PC-3 (cell line): ENCODE measurements around the gene SHTN1. TPM values are rescaled to one million over a fixed set of nuclear protein-coding genes. Genes with fewer than 3 reads are reported as not detected.

Source experiments
- ATAC-seq: fragments of 200-7000 bp; cut with Tn5 transposase; 2 replicates; pipeline ENCODE4 v1.9.1; 2020; ENCODE audit warnings: mild to moderate bottlenecking, moderate library complexity
- BruUV-seq: library from RNA; stranded (reverse); fragments of 400-500 nt; replicated peaks from 2 replicates; lab custom pipeline; 2021; lab: Mats Ljungman, UMichigan
- CTCF ChIA-PET: fragments of 300-600 bp; sonication (Branson Sonifier 250); formaldehyde crosslinking; loops from one replicate; lab custom pipeline; 2022; ENCODE audit warnings: antibody characterized with exemption; lab: Charles Lee
- POLR2A ChIA-PET: fragments of 300-600 bp; sonication (Branson Sonifier 250); formaldehyde crosslinking; loops from one replicate; lab custom pipeline; 2022; ENCODE audit warnings: antibody characterized with exemption; ENCODE audit not compliant: unreplicated experiment; lab: Charles Lee
- DNase-seq: peaks from one replicate; pipeline ENCODE4 v3.0.0-alpha.2; 2015
- H2AFZ ChIP-seq: fragments of 300-600 bp; sonication (generic); 2 replicates; pipeline ENCODE4 v1.6.0; 2016; ENCODE audit warnings: antibody characterized with exemption, low read length
- H3F3A ChIP-seq: fragments of 300-600 bp; sonication (generic); one replicate; pipeline ENCODE4 v1.6.0; 2017; ENCODE audit warnings: antibody characterized with exemption, low read length, control low read depth, mild to moderate bottlenecking; ENCODE audit not compliant: unreplicated experiment
- H3K27ac ChIP-seq: fragments of 300-600 bp; sonication (generic); 2 replicates; pipeline ENCODE4 v1.5.1; 2016; ENCODE audit warnings: mild to moderate bottlenecking, low read length
- H3K27me3 ChIP-seq: fragments of 300-600 bp; sonication (generic); 2 replicates; pipeline ENCODE4 v1.6.1; 2016; ENCODE audit warnings: low read length, mixed read lengths
- H3K36me3 ChIP-seq: fragments of 300-600 bp; sonication (generic); 2 replicates; pipeline ENCODE4 v1.6.1; 2016; ENCODE audit warnings: low read depth, mixed run types, low read length, mixed read lengths
- H3K4me1 ChIP-seq: fragments of 300-600 bp; sonication (generic); 2 replicates; pipeline ENCODE4 v1.5.1; 2016; ENCODE audit warnings: low read length; ENCODE audit not compliant: insufficient read depth
- H3K4me2 ChIP-seq: fragments of 300-600 bp; sonication (generic); 2 replicates; pipeline ENCODE4 v1.6.0; 2016; ENCODE audit warnings: low read length
- H3K4me3 ChIP-seq: fragments of 300-600 bp; sonication (generic); 2 replicates; pipeline ENCODE4 v1.5.1; 2016; ENCODE audit warnings: mild to moderate bottlenecking, low read length, mixed read lengths
- H3K79me2 ChIP-seq: fragments of 300-600 bp; sonication (generic); 2 replicates; pipeline ENCODE4 v1.6.1; 2017; ENCODE audit warnings: low read length, mixed read lengths
- H3K9ac ChIP-seq: fragments of 300-600 bp; sonication (generic); 2 replicates; pipeline ENCODE4 v1.6.0; 2016; ENCODE audit warnings: mild to moderate bottlenecking, low read length
- H3K9me2 ChIP-seq: fragments of 300-600 bp; sonication (generic); replicated peaks from 2 replicates; pipeline ENCODE4 v1.6.1; 2016; ENCODE audit warnings: mixed run types, low read length, mixed read lengths
- H3K9me3 ChIP-seq: fragments of 300-600 bp; sonication (generic); 2 replicates; pipeline ENCODE4 v1.6.1; 2016; ENCODE audit warnings: low read length, mixed read lengths
- H4K20me1 ChIP-seq: fragments of 300-600 bp; sonication (generic); 2 replicates; pipeline ENCODE4 v1.6.1; 2016; ENCODE audit warnings: low read length, mixed read lengths
- CTCF ChIP-seq: fragments of 300-600 bp; sonication (generic); conservative IDR thresholded peaks from 2 replicates; pipeline ENCODE4 v1.5.1; 2017; ENCODE audit warnings: antibody characterized with exemption, low read depth, mild to moderate bottlenecking, low read length
- EZH2 ChIP-seq: fragments of 300-600 bp; sonication (generic); IDR thresholded peaks from one replicate; pipeline ENCODE4 v1.6.1; 2017; ENCODE audit warnings: antibody characterized with exemption, mild to moderate bottlenecking, low read length; ENCODE audit not compliant: unreplicated experiment
- EZH2phosphoT487 ChIP-seq: fragments of 300-600 bp; sonication (generic); IDR thresholded peaks from 2 replicates; pipeline ENCODE4 v1.6.1; 2018; ENCODE audit warnings: mild to moderate bottlenecking, antibody characterized with exemption, low read length, borderline replicate concordance
- intact Hi-C: fragments of 100-400 bp; cut with micrococcal nuclease; formaldehyde crosslinking; loops from 2 replicates; pipeline ENCODE4 v1.9.0; 2023
- total RNA-seq: library from RNA; depleted of rRNA; stranded (reverse); fragments of >200 nt; gene quantifications from 2 replicates; pipeline ENCODE4 v1.2.3, GENCODE V29; 2014

The SHTN1 gene
- total RNA-seq, 1 experiment from 2014 or later: 13.0 TPM

DNA sequence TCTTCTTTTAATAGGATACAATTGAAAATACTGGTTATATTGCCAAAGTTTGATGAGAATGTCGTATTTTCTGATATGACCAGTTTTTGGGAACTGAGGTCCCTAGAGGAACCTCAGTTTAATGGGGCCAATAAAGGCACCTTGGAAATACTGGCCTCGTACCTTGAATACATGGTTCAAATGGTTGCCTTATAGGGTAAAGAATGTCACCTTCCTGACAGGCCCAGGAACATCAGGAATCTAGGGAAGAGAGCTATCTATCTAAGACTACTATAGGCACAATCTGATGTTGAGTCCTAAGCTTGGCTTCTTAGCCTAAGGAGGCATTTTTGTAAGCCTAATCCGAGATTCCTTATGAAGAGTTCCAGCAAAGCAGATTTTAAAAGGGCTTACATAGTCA, 9.3 kb downstream of the SHTN1 start:
- peaks cover 89% of the 10 kb centered on the region for H3K79me2 ChIP-seq
- ATAC-seq: no peak
- TF ChIP-seq EZH2phosphoT487: no peak
- TF ChIP-seq CTCF: no peak
- no peak for TF ChIP-seq EZH2

GRCh38 chr10:116994113-116994890, 10.7 kb downstream of the SHTN1 start:
- H3K9me2 ChIP-seq: no peaks in the 10 kb centered on the region
- CTCF ChIA-PET: no interaction called here
- H3K36me3 ChIP-seq: no peaks in the 10 kb centered on the region; the same call in 1 of the 2 replicates
- no peak overlapping the region for H2AFZ ChIP-seq
- TF ChIP-seq EZH2: no peak
- no peak for TF ChIP-seq CTCF
- TF ChIP-seq EZH2phosphoT487: no peak
- no peak overlapping the region for H3K27ac ChIP-seq
- H3K9me3 ChIP-seq: no peaks in the 10 kb centered on the region
- POLR2A ChIA-PET: no interaction called here
- intact Hi-C loops: no loop called here
- no peak overlapping the region for H3K4me3 ChIP-seq
- no peaks in the 10 kb centered on the region for H3F3A ChIP-seq
- H3K9ac ChIP-seq: no peak overlapping the region
- H3K27me3 ChIP-seq: no peaks in the 10 kb centered on the region
- H3K4me1 ChIP-seq: no peaks in the 10 kb centered on the region
- no peak overlapping the region for H3K4me2 ChIP-seq
- ATAC-seq (no peak), DNase-seq (no peak)
- H4K20me1 ChIP-seq: 0 out of 2 replicates have a peak, but pooled peaks cover 8% of the 10 kb centered on the region
- H3K79me2 ChIP-seq: peaks cover 88% of the 10 kb centered on the region
- BruUV-seq: no TSS peak

More for the DNA sequence above, 9.3 kb downstream of the SHTN1 start:
- Histone ChIP-seq H3K9me3 (no peaks in the 10 kb centered on the region), H3K9me2 (no peaks in the 10 kb centered on the region), H3K4me2 (no peak overlapping the region), H3K36me3 (no peaks in the 10 kb centered on the region; the same call in 1 of the 2 replicates), H3K27ac (no peak overlapping the region), H2AFZ (no peak overlapping the region), H3K27me3 (no peaks in the 10 kb centered on the region), H4K20me1 (peaks cover 16% of the 10 kb centered on the region), H3K9ac (no peak overlapping the region), H3K4me3 (no peak overlapping the region), H3K4me1 (no peaks in the 10 kb centered on the region), H3F3A (no peaks in the 10 kb centered on the region)
- ChIA-PET POLR2A (no interaction called here), CTCF (no interaction called here)
- DNase-seq: no peak
- BruUV-seq: no TSS peak
- intact Hi-C loops: no loop called here

- ChIA-PET POLR2A (no interaction called here), CTCF (no interaction called here)
- H3F3A ChIP-seq: no peaks in the 10 kb centered on the region
- no peaks in the 10 kb centered on the region for H3K9me3 ChIP-seq
- ATAC-seq (no peak), DNase-seq (no peak)
- H3K36me3 ChIP-seq: no peaks in the 10 kb centered on the region
- H4K20me1 ChIP-seq: 0 out of 2 replicates have a peak, but pooled peaks cover 8% of the 10 kb centered on the region
- no peak overlapping the region for H3K4me3 ChIP-seq
- H3K27ac ChIP-seq: no peak overlapping the region
- BruUV-seq: no TSS peak
- no peaks in the 10 kb centered on the region for H3K4me1 ChIP-seq
- no peak overlapping the region for H3K9ac ChIP-seq
- H3K27me3 ChIP-seq: no peaks in the 10 kb centered on the region
- no peak overlapping the region for H2AFZ ChIP-seq
- peaks cover 88% of the 10 kb centered on the region for H3K79me2 ChIP-seq
- intact Hi-C loops: no loop called here
- no peaks in the 10 kb centered on the region for H3K9me2 ChIP-seq
- TF ChIP-seq EZH2: no peak
- TF ChIP-seq EZH2phosphoT487: no peak
- TF ChIP-seq CTCF: no peak
- no peak overlapping the region for H3K4me2 ChIP-seq
Observed at GRCh38 chr10:116993610-116994009, 11.4 kb downstream of the SHTN1 start.
